GM15510 (cell line): ENCODE data around the gene SS18L1.

Experiments
- POLR2A ChIP-seq: IDR thresholded peaks from 3 replicates; pipeline ENCODE4 v1.6.1; 2011; ENCODE audit warnings: borderline replicate concordance; ENCODE audit not compliant: insufficient read length; ENCODE audit errors: extremely low read depth

Gene SS18L1

GRCh38 chr20:62117658-62118057 lies 25.9 kb upstream of the SS18L1 start:
- TF ChIP-seq POLR2A, result no peak

- no peak for TF ChIP-seq POLR2A
These were observed 25.2 kb upstream of the SS18L1 start for GRCh38 chr20:62118113-62119043.

GRCh38 chr20:62119115-62119514 lies 24.5 kb upstream of the SS18L1 start:
- TF ChIP-seq POLR2A, result no peak

GRCh38 chr20:62119591-62120364 lies 23.8 kb upstream of the SS18L1 start:
- no peak for TF ChIP-seq POLR2A

- TF ChIP-seq POLR2A, result no peak
These were observed 23.2 kb upstream of the SS18L1 start for GRCh38 chr20:62120365-62120762.

GRCh38 chr20:62120990-62121775 lies 22.4 kb upstream of the SS18L1 start:
- TF ChIP-seq POLR2A, result no peak

DNA sequence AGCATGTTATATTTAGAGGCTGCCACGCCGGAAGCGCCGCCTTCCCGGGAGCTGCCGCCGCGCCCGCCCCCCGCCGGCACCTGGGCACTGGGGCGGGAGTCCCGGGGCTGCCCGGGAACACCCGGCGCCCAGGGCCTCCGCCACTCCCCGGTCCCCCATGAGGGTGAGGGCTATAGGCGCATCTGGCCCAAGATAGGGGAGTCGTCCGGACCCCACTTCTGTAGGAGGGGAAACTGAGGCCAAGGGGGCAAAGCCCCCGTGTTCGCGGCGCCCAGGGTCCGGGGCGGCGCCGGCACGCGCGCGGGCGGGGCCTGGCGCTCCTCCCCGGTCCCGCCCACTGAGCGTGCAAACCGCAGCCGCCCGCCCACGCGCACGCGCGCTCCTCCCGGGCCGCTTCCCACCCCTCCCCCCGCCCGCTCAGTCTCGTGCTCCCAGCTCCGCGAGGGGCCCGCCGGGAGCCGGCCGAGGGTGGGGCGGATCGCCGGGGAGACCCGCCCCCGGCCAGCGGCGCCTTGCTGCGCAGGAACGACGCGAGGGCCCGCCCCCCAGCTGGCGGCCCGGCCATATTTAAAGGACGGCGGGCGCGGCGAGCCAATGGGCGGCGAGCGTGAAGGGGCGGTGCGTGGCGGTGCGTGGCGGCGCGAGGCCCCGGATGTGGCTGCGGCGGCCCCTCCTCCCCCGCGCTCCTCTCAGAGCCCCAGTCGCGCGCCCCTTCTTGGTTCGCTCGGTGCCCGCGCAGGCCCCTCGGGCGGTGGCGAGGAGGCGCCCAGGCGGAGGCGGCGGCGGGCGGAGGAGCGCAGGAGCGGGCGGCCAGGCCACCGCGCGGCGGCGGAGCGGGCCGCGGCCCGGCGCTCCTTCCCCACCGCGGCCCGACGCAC lies 21.6 kb upstream of the SS18L1 start, which contains the start of gene LSM14B:
TSS of gene LSM14B (plus strand) at position 700 of the 878 bp plus-strand sequence. CDS start 192 bp downstream, outside the sequence.
- peak; percentile 52 for TF ChIP-seq POLR2A

DNA sequence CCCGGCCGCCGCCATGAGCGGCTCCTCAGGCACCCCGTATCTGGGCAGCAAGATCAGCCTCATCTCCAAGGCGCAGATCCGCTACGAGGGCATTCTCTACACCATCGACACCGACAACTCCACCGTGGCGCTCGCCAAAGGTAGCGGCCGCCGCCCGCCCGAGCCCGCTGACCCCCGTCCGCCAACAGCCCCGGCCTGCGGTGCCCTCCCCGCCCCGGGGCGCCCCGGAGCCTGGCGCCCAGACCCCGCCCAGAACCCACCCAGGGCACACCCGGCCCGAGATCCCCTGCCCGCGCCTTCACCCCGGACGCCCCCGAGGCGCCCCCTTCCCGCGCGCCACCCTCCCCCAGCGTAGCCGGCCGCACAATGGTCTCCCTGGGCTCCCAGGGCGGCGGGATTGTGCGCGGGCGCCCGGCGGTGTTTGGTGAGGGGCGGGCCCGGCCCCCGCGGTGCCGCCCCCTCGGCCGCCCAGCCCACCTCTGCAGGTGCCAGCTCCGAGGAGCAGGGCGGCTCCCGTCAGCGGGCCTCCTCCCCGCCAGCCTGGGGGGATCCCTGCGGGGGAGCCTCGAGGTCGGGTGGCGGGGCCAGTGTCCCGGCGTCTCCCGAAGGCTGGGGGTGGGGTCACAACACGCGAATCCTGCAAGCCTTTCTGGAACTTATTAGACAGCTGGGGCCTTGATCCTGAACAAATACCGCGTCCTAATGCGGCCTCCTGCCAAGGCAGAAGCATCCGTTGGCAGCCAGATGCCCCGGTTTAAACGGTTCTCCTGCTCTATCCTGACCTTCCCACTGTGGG lies 20.7 kb upstream of the SS18L1 start:
- TF ChIP-seq POLR2A, result no peak

DNA sequence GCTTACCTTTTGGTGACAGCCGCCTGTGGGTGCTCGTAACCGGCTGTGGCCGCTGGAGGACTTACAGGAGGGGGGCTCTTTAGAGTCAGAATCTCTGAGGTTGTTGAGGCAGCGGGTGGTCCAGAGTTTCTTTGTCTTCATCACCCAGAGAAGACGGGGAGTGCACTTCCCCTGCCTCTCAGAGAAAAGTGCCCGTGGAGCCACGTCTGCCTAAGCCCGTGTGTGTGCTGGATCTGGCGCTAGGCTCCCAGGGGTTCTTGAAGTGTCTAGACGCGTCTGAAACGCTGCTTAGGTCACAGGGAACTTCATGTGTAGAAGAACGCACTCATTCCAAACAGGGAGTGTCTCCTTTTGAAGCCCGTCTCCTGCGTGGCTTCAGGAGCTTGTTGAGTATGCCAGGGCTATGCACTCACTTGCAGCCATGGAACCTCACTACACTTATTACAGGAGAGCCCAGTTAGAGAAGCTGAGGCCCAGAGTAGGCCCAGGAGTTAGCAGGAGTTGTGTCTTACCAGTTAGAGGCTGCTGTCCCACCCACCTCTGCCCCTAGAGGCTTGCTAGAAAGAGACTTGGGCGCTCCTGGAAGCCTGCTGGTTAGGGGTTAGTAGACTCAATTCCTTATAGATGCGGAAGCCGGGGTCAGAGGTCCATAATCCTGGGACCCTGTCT lies 20.0 kb upstream of the SS18L1 start:
- no peak for TF ChIP-seq POLR2A

- TF ChIP-seq POLR2A, result no peak
These were observed 17.4 kb upstream of the SS18L1 start for GRCh38 chr20:62126141-62126540.

- no peak for TF ChIP-seq POLR2A
These were observed 15.8 kb upstream of the SS18L1 start for GRCh38 chr20:62127799-62128198.

DNA sequence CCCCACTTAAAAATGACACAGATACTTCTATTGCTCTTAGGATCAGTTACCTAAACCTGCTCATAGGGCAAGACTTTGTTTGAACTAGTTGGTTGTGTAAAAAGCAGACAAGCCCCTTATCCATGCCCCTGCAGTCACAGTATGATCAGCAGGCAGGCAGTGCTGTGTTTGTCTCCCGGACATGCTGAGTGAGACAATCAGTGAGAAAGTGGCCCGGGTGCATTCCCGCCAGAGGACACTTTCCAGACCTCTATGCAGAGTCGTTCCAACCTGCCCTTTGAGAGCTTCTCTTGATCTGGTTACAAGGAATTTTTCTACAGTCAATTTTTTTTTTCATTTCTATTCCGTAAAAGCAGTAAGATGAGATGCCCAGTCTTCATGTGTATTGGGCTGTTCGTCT lies 15.1 kb upstream of the SS18L1 start:
- no peak for TF ChIP-seq POLR2A
